Measurements from ENCODE around the gene CA5A.
"Not testable (repeated sequence)": the region's sequence is repeated elsewhere in the genome, so short reads cannot be mapped to it uniquely, and the experiment has no call there.

Gene CA5A

GRCh38 chr16:87882436-87883019 is 53.8 kb downstream of the CA5A start:
- DNase-seq (ENCODE audit: low read depth in 2 of 2): no peak
- TF ChIP-seq CTCF (IDR thresholded peaks at IDR 0.05; ENCODE audit: low read depth, low read length): no peak
- no peak overlapping the region for H3K4me3 ChIP-seq (replicated peaks in 1 of 2; ENCODE audit: low read depth in 2 of 2, low read length in 2 of 2)

DNA sequence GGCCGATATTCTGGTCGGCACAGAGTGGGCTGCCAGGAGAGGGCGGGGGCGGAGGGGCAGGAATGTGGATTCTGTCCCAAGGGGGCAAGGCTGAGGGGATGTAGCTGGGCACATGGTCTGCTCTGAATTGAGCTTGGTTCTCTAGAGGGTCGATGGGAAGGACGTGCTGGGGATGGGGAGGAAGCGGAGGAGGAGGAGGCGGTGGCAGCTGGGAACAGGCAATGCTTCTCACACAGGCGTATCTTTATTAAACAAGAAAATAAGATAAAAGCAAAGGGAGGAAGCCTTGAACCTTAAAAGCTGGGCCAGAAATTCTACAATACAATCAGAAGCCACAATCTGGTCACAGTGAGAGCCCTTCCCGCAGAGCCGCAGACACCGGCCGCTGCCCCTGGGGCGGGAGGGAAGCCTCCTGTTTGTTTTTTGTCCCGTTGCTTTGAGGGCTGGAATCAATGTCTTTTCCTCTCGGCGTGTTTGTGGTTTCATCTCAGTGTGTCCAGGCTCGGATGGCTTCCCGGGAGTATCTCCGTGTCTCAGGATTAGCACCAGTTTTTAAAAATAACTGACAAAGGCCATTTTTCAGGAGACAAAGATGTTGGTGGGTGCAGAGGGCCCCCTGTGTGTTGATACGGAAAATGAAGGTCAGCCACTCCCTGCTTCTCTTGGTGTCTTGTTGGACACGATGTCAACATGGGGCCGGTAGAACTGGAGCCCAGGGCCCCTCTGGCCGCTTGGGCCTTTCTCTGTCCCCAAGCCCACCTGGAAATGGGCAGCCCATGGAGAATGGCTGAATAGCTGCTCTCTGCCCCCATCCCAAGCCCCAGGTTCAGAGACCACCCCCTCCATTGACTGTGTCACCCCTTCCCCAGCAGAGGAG is 54.8 kb downstream of the CA5A start:
- no peak for TF ChIP-seq CTCF (IDR thresholded peaks at IDR 0.05; ENCODE audit: low read depth, low read length)
- DNase-seq (ENCODE audit: low read depth in 2 of 2): no peak

DNA sequence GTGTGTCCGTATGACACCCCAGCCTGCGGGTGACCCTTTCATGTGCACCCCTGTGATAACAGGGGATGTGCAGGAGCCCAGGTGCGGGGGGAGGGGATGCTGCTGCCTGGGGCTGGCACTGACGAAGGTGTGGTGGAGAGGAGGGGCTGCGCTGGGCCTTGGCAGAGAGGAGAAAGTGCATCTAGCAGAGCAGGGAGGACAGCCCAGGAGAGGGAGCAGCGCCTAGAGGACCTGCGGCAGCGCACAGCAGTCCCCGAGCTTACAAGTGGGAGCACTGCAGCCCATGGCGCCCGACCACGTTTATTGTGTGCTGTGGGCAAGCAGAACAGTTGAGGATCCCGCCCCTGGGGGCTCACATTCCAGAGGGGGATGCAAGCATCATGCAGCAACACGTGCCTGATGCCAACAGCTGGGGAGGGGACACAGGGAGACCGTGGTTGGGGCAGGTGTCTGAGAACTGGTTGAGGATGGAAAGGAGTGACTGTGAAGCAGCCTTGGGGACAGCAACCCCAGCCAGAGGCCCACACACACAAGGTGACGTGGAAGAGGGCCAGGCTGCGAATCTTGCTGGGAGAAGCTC is 56.1 kb downstream of the CA5A start:
- TF ChIP-seq CTCF (IDR thresholded peaks at IDR 0.05; ENCODE audit: low read depth, low read length): no peak
- DNase-seq (ENCODE audit: low read depth in 2 of 2): no peak
- no peak overlapping the region for H3K4me3 ChIP-seq (replicated peaks in 1 of 2; ENCODE audit: low read depth in 2 of 2, low read length in 2 of 2)

More for the DNA sequence above, 54.8 kb downstream of the CA5A start:
- no peak overlapping the region for H3K4me3 ChIP-seq (replicated peaks in 1 of 2; ENCODE audit: low read depth in 2 of 2, low read length in 2 of 2)

DNA sequence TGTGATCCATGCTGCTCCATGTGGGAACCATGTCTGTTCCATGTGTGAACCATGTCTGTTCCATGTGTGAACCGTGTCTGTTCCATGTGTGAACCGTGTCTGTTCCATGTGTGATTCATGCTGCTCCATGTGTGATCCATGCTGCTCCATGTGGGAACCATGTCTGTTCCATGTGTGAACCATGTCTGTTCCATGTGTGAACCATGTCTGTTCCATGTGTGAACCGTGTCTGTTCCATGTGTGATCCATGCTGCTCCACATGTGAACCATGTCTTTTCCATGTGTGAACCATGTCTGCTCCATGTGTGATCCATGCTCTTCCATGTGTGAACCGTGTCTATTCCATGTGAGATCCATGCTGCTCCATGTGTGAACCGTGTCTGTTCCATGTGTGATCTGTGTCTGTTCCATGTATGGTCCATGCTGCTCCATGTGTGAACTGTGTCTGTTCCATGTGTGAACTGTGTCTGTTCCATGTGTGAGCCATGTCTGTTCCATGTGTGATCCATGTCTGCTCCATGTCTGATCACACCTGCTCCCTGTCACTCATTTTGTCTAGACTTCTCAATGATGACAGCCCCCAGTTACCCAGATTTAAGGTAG is 56.8 kb downstream of the CA5A start:
- DNase-seq (ENCODE audit: low read depth in 2 of 2): not testable (repeated sequence)

GRCh38 chr16:87878704-87879103 is 57.6 kb downstream of the CA5A start:
- no peak overlapping the region for H3K4me3 ChIP-seq (replicated peaks in 1 of 2; ENCODE audit: low read depth in 2 of 2, low read length in 2 of 2)
- no peak for TF ChIP-seq CTCF (IDR thresholded peaks at IDR 0.05; ENCODE audit: low read depth, low read length)
- no peak for DNase-seq (ENCODE audit: low read depth in 2 of 2)

More for the DNA sequence above, 56.8 kb downstream of the CA5A start:
- not testable (repeated sequence) for H3K4me3 ChIP-seq (replicated peaks in 1 of 2; ENCODE audit: low read depth in 2 of 2, low read length in 2 of 2)

DNA sequence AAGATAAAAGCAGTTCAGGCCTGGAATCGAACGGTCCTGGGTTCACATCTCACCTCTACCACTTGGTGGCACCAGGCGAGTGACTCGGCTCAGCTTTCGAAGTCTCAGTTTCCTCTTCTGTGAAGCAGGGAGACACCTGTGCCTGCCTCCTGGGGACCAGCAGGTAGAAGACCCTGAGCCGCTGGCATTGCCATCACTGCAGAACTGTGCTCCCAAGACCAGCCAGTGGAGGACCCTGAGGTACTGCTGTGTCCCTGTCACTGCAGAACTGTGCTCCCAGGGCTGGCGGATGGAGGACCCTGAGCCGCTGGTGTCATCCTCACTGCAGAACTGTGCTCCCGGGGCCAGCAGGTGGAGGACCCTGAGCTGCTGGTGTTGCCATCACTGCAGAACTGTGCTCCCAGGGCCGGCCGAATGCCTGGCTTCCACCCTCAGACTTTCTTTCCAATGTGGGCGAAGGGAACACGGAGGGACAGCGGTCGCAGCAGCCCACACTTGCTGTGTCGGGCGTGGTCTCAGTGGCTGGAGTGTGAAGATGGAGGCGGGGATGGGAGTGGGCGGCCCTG is 58.3 kb downstream of the CA5A start:
- TF ChIP-seq CTCF (IDR thresholded peaks at IDR 0.05; ENCODE audit: low read depth, low read length): no peak
- DNase-seq (ENCODE audit: low read depth in 2 of 2): no peak
- H3K4me3 ChIP-seq (replicated peaks in 1 of 2; ENCODE audit: low read depth in 2 of 2, low read length in 2 of 2): no peak overlapping the region

All from cardiac fibroblast (primary cell).